Cardiac fibroblast (primary cell): ENCODE data around the gene BACH2.

Experiments
- DNase-seq, 2 donors: peaks; one replicate each; pipeline versions ENCODE4 v3.0.0 to v3.0.0-alpha.2; 2010; ENCODE audit warnings: low read depth in 2 of 2
- H3K4me3 ChIP-seq, 2 donors: replicated peaks in 1 of 2; 1 replicate in 1 of 2; 2 replicates in 1 of 2; pipeline ENCODE4 v1.5.1; 2011; ENCODE audit warnings: low read depth in 2 of 2, low read length in 2 of 2, mild to moderate bottlenecking in 2 of 2, moderate library complexity in 1 of 2
- CTCF ChIP-seq: IDR thresholded peaks from one replicate; pipeline ENCODE4 v1.5.1; 2011; ENCODE audit warnings: low read depth, mild to moderate bottlenecking, low read length, inconsistent platforms

BACH2 gene

GRCh38 chr6:90315986-90316385 is 19.3 kb upstream of the BACH2 start:
- TF ChIP-seq CTCF, result no peak
- H3K4me3 ChIP-seq, result no peak overlapping the region
- no peak for DNase-seq

DNA sequence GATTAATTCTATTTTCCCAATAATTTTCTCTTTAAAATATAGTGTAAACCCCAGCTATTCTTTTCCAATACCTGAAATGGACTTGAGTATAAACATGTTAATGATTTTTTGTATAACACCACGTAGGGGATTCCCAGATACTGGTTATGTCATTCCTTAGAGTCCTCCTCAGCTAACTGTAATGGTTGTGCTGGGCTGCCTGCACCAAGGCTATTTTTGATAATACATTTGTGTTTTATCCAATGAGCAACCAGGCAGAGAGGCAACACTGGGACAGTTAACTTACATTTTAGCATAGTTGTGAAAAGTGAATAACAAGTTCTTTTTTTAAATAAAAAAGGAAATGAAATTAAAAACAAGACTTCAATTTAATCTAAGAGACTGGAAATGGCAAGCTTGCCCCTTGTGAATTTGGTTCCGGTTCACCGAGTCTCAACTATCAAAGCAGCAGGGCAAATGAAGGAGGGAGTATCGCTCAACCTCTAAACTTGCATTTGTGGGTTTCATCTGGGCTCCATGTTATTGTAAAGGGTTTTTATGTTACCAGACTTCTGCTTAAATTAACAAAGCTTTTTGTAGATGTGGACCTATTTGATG is 18.8 kb upstream of the BACH2 start:
- H3K4me3 ChIP-seq, result no peak overlapping the region
- no peak for DNase-seq
- no peak for TF ChIP-seq CTCF

GRCh38 chr6:90314514-90314913 is 17.9 kb upstream of the BACH2 start:
- no peak for TF ChIP-seq CTCF
- no peak for DNase-seq
- no peak overlapping the region for H3K4me3 ChIP-seq

- DNase-seq, result no peak
- no peak overlapping the region for H3K4me3 ChIP-seq
- no peak for TF ChIP-seq CTCF
Observed at GRCh38 chr6:90311569-90311968, 14.9 kb upstream of the BACH2 start.

- TF ChIP-seq CTCF, result no peak
- no peak overlapping the region for H3K4me3 ChIP-seq
- no peak for DNase-seq
Observed at GRCh38 chr6:90305800-90306448, 9.3 kb upstream of the BACH2 start.

DNA sequence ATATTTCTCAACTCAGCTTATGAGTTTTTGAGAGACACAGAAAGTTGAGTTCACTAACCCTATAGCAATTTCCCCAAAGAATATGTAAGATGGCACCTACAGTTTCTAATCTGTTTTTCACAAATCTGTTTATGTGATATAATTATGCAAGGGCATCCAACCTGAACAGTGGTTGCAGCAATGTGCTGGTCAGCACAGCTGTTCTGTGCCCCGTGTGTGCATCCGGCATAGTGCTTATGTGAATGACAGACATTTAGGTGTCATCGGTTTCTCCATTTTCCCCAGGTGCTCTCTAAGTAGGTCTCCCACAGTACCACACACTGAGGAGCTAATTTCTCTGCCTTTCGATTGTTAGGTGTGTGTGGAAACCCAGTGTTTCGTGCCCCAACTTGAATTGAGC is 7.7 kb upstream of the BACH2 start:
- TF ChIP-seq CTCF, result no peak
- no peak for DNase-seq
- H3K4me3 ChIP-seq, result no peak overlapping the region

DNA sequence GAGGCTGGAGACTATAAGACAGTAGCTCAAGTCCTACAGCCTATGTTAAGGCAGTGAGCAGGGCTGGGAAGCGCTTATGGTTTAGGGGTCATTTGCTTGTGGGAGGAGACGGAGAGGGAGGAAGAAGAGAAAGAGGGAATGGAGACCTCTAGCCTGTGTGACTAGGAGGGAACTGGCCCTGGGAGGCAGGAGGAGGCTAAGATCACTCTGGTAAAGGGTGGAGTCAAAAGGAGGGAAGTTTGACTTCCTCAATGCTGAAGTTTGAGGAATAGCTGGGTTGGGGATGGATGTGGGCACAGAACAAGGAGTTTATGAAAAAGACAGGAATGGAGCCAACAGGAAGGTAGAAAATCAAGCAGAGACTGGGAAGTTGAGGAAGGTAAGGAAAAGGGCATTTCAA is 6.4 kb upstream of the BACH2 start:
- DNase-seq, result no peak
- no peak for TF ChIP-seq CTCF

More for the DNA sequence above, 6.4 kb upstream of the BACH2 start:
- no peak overlapping the region for H3K4me3 ChIP-seq
